CD14-positive monocyte (primary cell): ENCODE results near the gene BLID. TPM values are rescaled to one million over a fixed set of nuclear protein-coding genes. Genes with fewer than 3 reads are reported as not detected.

Source experiments
- DNase-seq, 3 donors: peaks; one replicate each; pipeline ENCODE4 v3.0.0-alpha.2; 2011 to 2022
- H2AFZ ChIP-seq: 2 replicates; pipeline ENCODE4 v1.6.0; 2012; ENCODE audit warnings: mild to moderate bottlenecking, low read depth, low read length, inconsistent platforms; ENCODE audit not compliant: insufficient read depth, poor library complexity, severe bottlenecking
- H3K27ac ChIP-seq, 2 donors: 1 replicate in 1 of 2; 2 replicates in 1 of 2; pipeline ENCODE4 v1.5.1; 2012 to 2013; ENCODE audit warnings: low read length in 2 of 2, control low read depth in 1 of 2, inconsistent platforms in 1 of 2, low read depth in 1 of 2, mild to moderate bottlenecking in 1 of 2
- H3K27me3 ChIP-seq, 2 donors: one replicate each; pipeline versions ENCODE4 v1.6.0 to v1.6.1; 2011 to 2013; ENCODE audit warnings: low read length in 2 of 2; ENCODE audit not compliant: control insufficient read depth in 2 of 2, insufficient read depth in 2 of 2
- H3K36me3 ChIP-seq, 2 donors: replicated peaks in 1 of 2; 1 replicate in 1 of 2; 2 replicates in 1 of 2; pipeline versions ENCODE4 v1.5.1 to v1.6.1; 2012 to 2013; ENCODE audit warnings: low read length in 2 of 2, control low read depth in 1 of 2, inconsistent platforms in 1 of 2, mild to moderate bottlenecking in 1 of 2; ENCODE audit not compliant: insufficient read depth in 2 of 2, control insufficient read depth in 1 of 2
- H3K4me1 ChIP-seq, 2 donors: 1 replicate in 1 of 2; 2 replicates in 1 of 2; pipeline versions ENCODE4 v1.5.1 to v1.6.1; 2012 to 2013; ENCODE audit warnings: low read length in 2 of 2, control low read depth in 1 of 2, inconsistent platforms in 1 of 2, mild to moderate bottlenecking in 1 of 2, moderate library complexity in 1 of 2; ENCODE audit not compliant: insufficient read depth in 2 of 2, control insufficient read depth in 1 of 2
- H3K4me2 ChIP-seq: replicated peaks from 2 replicates; pipeline ENCODE3; 2012; ENCODE audit warnings: low read length, moderate library complexity, mild to moderate bottlenecking; ENCODE audit not compliant: poor library complexity, severe bottlenecking; ENCODE audit errors: extremely low read depth
- H3K4me3 ChIP-seq, 3 experiments: fragments of 200-600 bp in 1 of 3; sonication (generic) in 1 of 3; replicated peaks in 1 of 3; 1 replicate in 2 of 3; 2 replicates in 1 of 3; pipeline ENCODE4 v1.5.1; 2011 to 2013; ENCODE audit warnings: low read length in 3 of 3, mild to moderate bottlenecking in 3 of 3, control low read depth in 2 of 3, low read depth in 2 of 3, inconsistent platforms in 1 of 3, moderate library complexity in 1 of 3
- H3K79me2 ChIP-seq: 2 replicates; pipeline ENCODE4 v1.6.0; 2012; ENCODE audit warnings: mild to moderate bottlenecking, control low read depth, inconsistent platforms, low read length, moderate library complexity; ENCODE audit not compliant: insufficient read depth
- H3K9ac ChIP-seq: 2 replicates; pipeline ENCODE4 v1.6.0; 2017; ENCODE audit warnings: low read length, mild to moderate bottlenecking; ENCODE audit not compliant: insufficient read depth, poor library complexity, severe bottlenecking
- H3K9me3 ChIP-seq, 2 donors: replicated peaks in 1 of 2; 1 replicate in 1 of 2; 2 replicates in 1 of 2; pipeline versions ENCODE4 v1.5.1 to v1.6.1; 2012 to 2013; ENCODE audit warnings: low read length in 2 of 2, control low read depth in 1 of 2; ENCODE audit not compliant: control insufficient read depth in 1 of 2, insufficient read depth in 1 of 2
- H4K20me1 ChIP-seq: 2 replicates; pipeline ENCODE4 v1.6.0; 2012; ENCODE audit warnings: mild to moderate bottlenecking, low read length, control low read depth, moderate library complexity; ENCODE audit not compliant: insufficient read depth
- H3K27ac Mint-ChIP-seq, 7 donors: one replicate each; pipeline ENCODE4 v1.8.0; 2020; ENCODE audit warnings: mild to moderate bottlenecking in 7 of 7, mixed read lengths in 7 of 7, moderate library complexity in 6 of 7, inconsistent platforms in 2 of 7
- H3K27me3 Mint-ChIP-seq, 3 donors: one replicate each; pipeline ENCODE4 v1.8.0; 2021 to 2022; ENCODE audit warnings: low read depth in 3 of 3, mild to moderate bottlenecking in 3 of 3, mixed read lengths in 3 of 3, moderate library complexity in 3 of 3, inconsistent platforms in 1 of 3
- H3K36me3 Mint-ChIP-seq, 2 donors: one replicate each; pipeline ENCODE4 v1.8.0; 2020; ENCODE audit warnings: mixed read lengths in 2 of 2, inconsistent platforms in 1 of 2, mild to moderate bottlenecking in 1 of 2
- H3K4me1 Mint-ChIP-seq: one replicate; pipeline ENCODE4 v1.8.0; 2020; ENCODE audit warnings: mild to moderate bottlenecking, mixed read lengths
- H3K4me3 Mint-ChIP-seq, 2 donors: one replicate each; pipeline ENCODE4 v1.8.0; 2020; ENCODE audit warnings: mild to moderate bottlenecking in 2 of 2, mixed read lengths in 2 of 2, moderate library complexity in 1 of 2
- H3K9me3 Mint-ChIP-seq, 7 donors: one replicate each; pipeline ENCODE4 v1.8.0; 2020 to 2022; ENCODE audit warnings: mixed read lengths in 7 of 7, mild to moderate bottlenecking in 6 of 7, moderate library complexity in 6 of 7, inconsistent platforms in 2 of 7
- CTCF ChIP-seq: fragments of 200-600 bp; IDR thresholded peaks from one replicate; pipeline ENCODE4 v1.8.0; 2022; ENCODE audit warnings: antibody characterized with exemption, mild to moderate bottlenecking
- WGBS: methylation state at CpG from one replicate; pipeline ENCODE4 v1.1.5; 2013; ENCODE audit warnings: missing lambda C conversion rate; ENCODE audit not compliant: insufficient coverage; 5-methylcytosine and 5-hydroxymethylcytosine counted together
- intact Hi-C, 2 donors: fragments of 100-400 bp; cut with micrococcal nuclease; formaldehyde crosslinking; loops; one replicate each; pipeline versions ENCODE4 v1.15.0 to v1.15.1; 2023
- polyA plus RNA-seq, 3 donors: library from polyadenylated mRNA; depleted of rRNA in 1 of 3; unstranded in 2 of 3; stranded (reverse) in 1 of 3; fragments of 300-500 nt in 2 of 3; fragments of >200 nt in 1 of 3; fragmentation: Illumina TruSeq in 2 of 3; gene quantifications; 1 replicate in 2 of 3; 2 replicates in 1 of 3; pipeline ENCODE4 v1.2.3, GENCODE V29; 2012 to 2021

BLID gene
- polyA plus RNA-seq, 3 donors: not detected

GRCh38 chr11:122128146-122128545 is 12.1 kb upstream of the BLID start:
- Mint-ChIP-seq H3K36me3 (no peaks in the 10 kb centered on the region), H3K27ac (no peak overlapping the region), H3K27me3 (peaks cover 0 to 2% (median 0%) of the 10 kb centered on the region in 3 donors), H3K4me1 (peaks cover 9% of the 10 kb centered on the region), H3K9me3 (no peaks in the 10 kb centered on the region), H3K4me3 (no peak overlapping the region)
- Histone ChIP-seq H3K9me3 (no peaks in the 10 kb centered on the region), H3K27me3 (no peaks in the 10 kb centered on the region), H3K4me1 (peaks cover 1 to 5% of the 10 kb centered on the region in 2 donors), H3K4me3 (no peak overlapping the region), H3K79me2 (no peaks in the 10 kb centered on the region), H3K27ac (no peak overlapping the region), H4K20me1 (no peaks in the 10 kb centered on the region), H2AFZ (no peak overlapping the region), H3K4me2 (no peak overlapping the region), H3K36me3 (no peaks in the 10 kb centered on the region), H3K9ac (no peak overlapping the region)
- intact Hi-C loops: no loop called here
- DNase-seq: no peak
- no peak for TF ChIP-seq CTCF
- 95% methylated on average over 4 of the region's 5 CpGs for WGBS

GRCh38 chr11:122127020-122127419 is 11.0 kb upstream of the BLID start:
- Histone ChIP-seq H4K20me1 (no peaks in the 10 kb centered on the region), H3K79me2 (no peaks in the 10 kb centered on the region), H3K9me3 (no peaks in the 10 kb centered on the region), H3K4me1 (peaks cover 4 to 10% of the 10 kb centered on the region in 2 donors), H3K27me3 (no peaks in the 10 kb centered on the region), H3K4me2 (no peak overlapping the region), H2AFZ (no peak overlapping the region), H3K4me3 (no peak overlapping the region), H3K36me3 (no peaks in the 10 kb centered on the region), H3K27ac (no peak overlapping the region), H3K9ac (no peak overlapping the region)
- no CpG with 5 or more reads among the region's 1 CpG for WGBS
- intact Hi-C loops: no loop called here
- no peaks in the 10 kb centered on the region for H3K36me3 Mint-ChIP-seq
- peaks cover 13% of the 10 kb centered on the region for H3K4me1 Mint-ChIP-seq
- peaks cover 0 to 2% (median 0%) of the 10 kb centered on the region in 3 donors for H3K27me3 Mint-ChIP-seq
- no peak for DNase-seq
- no peak for TF ChIP-seq CTCF
- no peak overlapping the region for H3K4me3 Mint-ChIP-seq
- no peaks in the 10 kb centered on the region for H3K9me3 Mint-ChIP-seq
- H3K27ac Mint-ChIP-seq: no peak overlapping the region
